Loucy (cell line): Measurements from ENCODE around the gene PDE4A.

Source experiments
- EZH2phosphoT487 ChIP-seq: fragments of 200-600 bp; IDR thresholded peaks from 2 replicates; pipeline ENCODE4 v1.6.1; 2018; ENCODE audit warnings: antibody characterized with exemption, mild to moderate bottlenecking, moderate library complexity, borderline replicate concordance
- TF ChIP-seq, protein P1 (sequence below): fragments of 200-600 bp; sonication (generic); conservative IDR thresholded peaks from 2 replicates; pipeline ENCODE4 v1.5.1; 2014; ENCODE audit warnings: mild to moderate bottlenecking, antibody characterized with exemption, low read length

DNA sequence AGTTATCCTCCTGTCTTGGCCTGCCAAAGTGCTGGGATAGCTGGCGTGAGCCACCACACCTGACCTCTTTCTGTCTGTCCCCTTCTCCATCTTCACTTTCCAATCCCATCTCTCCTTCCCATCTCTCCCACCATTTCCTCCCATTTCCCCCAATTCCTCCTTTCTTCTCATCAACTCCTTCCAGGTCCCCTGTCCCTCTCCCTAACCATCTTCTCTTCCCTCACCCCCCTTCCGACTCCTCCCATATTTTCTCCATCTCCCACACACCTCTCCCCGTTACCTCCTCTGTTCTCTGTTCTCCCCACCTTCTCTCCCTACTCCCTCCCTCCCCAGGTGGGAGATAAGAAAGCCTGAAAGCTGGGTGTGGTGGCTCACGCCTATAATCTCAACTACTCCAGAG is 42.2 kb downstream of the PDE4A start:
- TF ChIP-seq, protein P1, sequence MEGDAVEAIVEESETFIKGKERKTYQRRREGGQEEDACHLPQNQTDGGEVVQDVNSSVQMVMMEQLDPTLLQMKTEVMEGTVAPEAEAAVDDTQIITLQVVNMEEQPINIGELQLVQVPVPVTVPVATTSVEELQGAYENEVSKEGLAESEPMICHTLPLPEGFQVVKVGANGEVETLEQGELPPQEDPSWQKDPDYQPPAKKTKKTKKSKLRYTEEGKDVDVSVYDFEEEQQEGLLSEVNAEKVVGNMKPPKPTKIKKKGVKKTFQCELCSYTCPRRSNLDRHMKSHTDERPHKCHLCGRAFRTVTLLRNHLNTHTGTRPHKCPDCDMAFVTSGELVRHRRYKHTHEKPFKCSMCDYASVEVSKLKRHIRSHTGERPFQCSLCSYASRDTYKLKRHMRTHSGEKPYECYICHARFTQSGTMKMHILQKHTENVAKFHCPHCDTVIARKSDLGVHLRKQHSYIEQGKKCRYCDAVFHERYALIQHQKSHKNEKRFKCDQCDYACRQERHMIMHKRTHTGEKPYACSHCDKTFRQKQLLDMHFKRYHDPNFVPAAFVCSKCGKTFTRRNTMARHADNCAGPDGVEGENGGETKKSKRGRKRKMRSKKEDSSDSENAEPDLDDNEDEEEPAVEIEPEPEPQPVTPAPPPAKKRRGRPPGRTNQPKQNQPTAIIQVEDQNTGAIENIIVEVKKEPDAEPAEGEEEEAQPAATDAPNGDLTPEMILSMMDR, result no peak
- TF ChIP-seq EZH2phosphoT487, result no peak
